Breast epithelium (tissue), 4 donors: ENCODE results near the gene DPT. TPM values are rescaled to one million over a fixed set of nuclear protein-coding genes. Genes with fewer than 3 reads are reported as not detected.
"Not testable (repeated sequence)": the region's sequence is repeated elsewhere in the genome, so short reads cannot be mapped to it uniquely, and the experiment has no call there.

ENCODE experiments used
- DNase-seq, 2 donors: peaks; one replicate each; pipeline ENCODE4 v3.0.0-alpha.2; 2019; ENCODE audit warnings: low spot score in 2 of 2
- H3K27ac ChIP-seq, 2 donors: fragments of 200-600 bp; sonication (generic) in 1 of 2; one replicate each; pipeline ENCODE4 v1.5.1; 2016 to 2019; ENCODE audit warnings: mild to moderate bottlenecking in 1 of 2
- H3K27me3 ChIP-seq, 2 donors: fragments of 200-600 bp; sonication (generic) in 1 of 2; one replicate each; pipeline versions ENCODE4 v1.5.1 to v1.6.0; 2017 to 2019; ENCODE audit warnings: control low read depth in 1 of 2, mild to moderate bottlenecking in 1 of 2
- H3K36me3 ChIP-seq: fragments of 200-600 bp; one replicate; pipeline ENCODE4 v1.5.1; 2019
- H3K4me1 ChIP-seq, 2 donors: fragments of 200-600 bp; sonication (generic); one replicate each; pipeline ENCODE4 v1.5.1; 2016 to 2019; ENCODE audit warnings: control low read depth in 1 of 2
- H3K4me3 ChIP-seq, 3 donors: fragments of 200-600 bp; sonication (generic); 1 replicate in 2 of 3; 2 replicates in 1 of 3; pipeline ENCODE4 v1.5.1; 2016 to 2019; ENCODE audit warnings: mild to moderate bottlenecking in 3 of 3, moderate library complexity in 2 of 3
- H3K9me3 ChIP-seq, 2 donors: fragments of 200-600 bp; sonication (generic) in 1 of 2; one replicate each; pipeline ENCODE4 v1.5.1; 2016 to 2019; ENCODE audit warnings: control low read depth in 1 of 2
- POLR2A ChIP-seq: fragments of 450-650 bp; IDR thresholded peaks from one replicate; pipeline ENCODE4 v1.6.1; 2016; ENCODE audit warnings: antibody characterized with exemption, mild to moderate bottlenecking, moderate library complexity
- POLR2AphosphoS5 ChIP-seq, 3 donors: sonication (generic); formaldehyde crosslinking; IDR thresholded peaks; one replicate each; pipeline ENCODE4 v1.6.1; 2017; ENCODE audit warnings: antibody characterized with exemption in 3 of 3
- intact Hi-C: fragments of 100-400 bp; cut with DNase I; formaldehyde crosslinking; loops from one replicate; pipeline ENCODE4 v1.15.1; 2023; ENCODE audit warnings: low total_unique reads
- total RNA-seq, 3 donors: library from RNA; depleted of rRNA; stranded (reverse); fragments of >200 nt; gene quantifications; one replicate each; pipeline ENCODE4 v1.1.0, GENCODE V29; 2016
- TF ChIP-seq, protein P1 (sequence below), 3 donors: fragments of 450-650 bp; IDR thresholded peaks; one replicate each; pipeline ENCODE4 v1.5.1; 2016 to 2017; ENCODE audit warnings: antibody characterized with exemption in 3 of 3, mild to moderate bottlenecking in 3 of 3, moderate library complexity in 3 of 3

Gene DPT
- total RNA-seq, 3 donors from 2014 or later: 26.9 to 740 (median 62.6) TPM

GRCh38 chr1:168771104-168771630, 42.2 kb upstream of the DPT start:
- H3K4me3 ChIP-seq: no peak overlapping the region
- H3K36me3 ChIP-seq: no peaks in the 10 kb centered on the region
- no peaks in the 10 kb centered on the region for H3K9me3 ChIP-seq
- intact Hi-C loops: no loop called here
- TF ChIP-seq POLR2AphosphoS5 (IDR thresholded peaks at IDR 0.05): no peak
- TF ChIP-seq POLR2A: no peak
- TF ChIP-seq, protein P1, sequence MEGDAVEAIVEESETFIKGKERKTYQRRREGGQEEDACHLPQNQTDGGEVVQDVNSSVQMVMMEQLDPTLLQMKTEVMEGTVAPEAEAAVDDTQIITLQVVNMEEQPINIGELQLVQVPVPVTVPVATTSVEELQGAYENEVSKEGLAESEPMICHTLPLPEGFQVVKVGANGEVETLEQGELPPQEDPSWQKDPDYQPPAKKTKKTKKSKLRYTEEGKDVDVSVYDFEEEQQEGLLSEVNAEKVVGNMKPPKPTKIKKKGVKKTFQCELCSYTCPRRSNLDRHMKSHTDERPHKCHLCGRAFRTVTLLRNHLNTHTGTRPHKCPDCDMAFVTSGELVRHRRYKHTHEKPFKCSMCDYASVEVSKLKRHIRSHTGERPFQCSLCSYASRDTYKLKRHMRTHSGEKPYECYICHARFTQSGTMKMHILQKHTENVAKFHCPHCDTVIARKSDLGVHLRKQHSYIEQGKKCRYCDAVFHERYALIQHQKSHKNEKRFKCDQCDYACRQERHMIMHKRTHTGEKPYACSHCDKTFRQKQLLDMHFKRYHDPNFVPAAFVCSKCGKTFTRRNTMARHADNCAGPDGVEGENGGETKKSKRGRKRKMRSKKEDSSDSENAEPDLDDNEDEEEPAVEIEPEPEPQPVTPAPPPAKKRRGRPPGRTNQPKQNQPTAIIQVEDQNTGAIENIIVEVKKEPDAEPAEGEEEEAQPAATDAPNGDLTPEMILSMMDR (IDR thresholded peaks at IDR 0.05): no peak
- no peak overlapping the region for H3K27ac ChIP-seq
- DNase-seq: no peak
- no peaks in the 10 kb centered on the region for H3K27me3 ChIP-seq
- no peaks in the 10 kb centered on the region for H3K4me1 ChIP-seq

- H3K4me3 ChIP-seq, DNase-seq, H3K4me1 ChIP-seq, H3K9me3 ChIP-seq, H3K27me3 ChIP-seq, H3K36me3 ChIP-seq, intact Hi-C loops, H3K27ac ChIP-seq: not testable (repeated sequence)
These were observed 40.9 kb upstream of the DPT start for GRCh38 chr1:168769893-168770292.

GRCh38 chr1:168767894-168768584, 39.0 kb upstream of the DPT start:
- H3K27ac ChIP-seq: peak overlapping the region in 1 of 2 donors; percentile 29
- no peak overlapping the region for H3K4me3 ChIP-seq
- no peaks in the 10 kb centered on the region for H3K9me3 ChIP-seq
- DNase-seq: peak in 1 of 2 donors; percentile 24
- no peaks in the 10 kb centered on the region for H3K27me3 ChIP-seq
- H3K4me1 ChIP-seq: no peaks in the 10 kb centered on the region
- intact Hi-C loops: no loop called here
- no peaks in the 10 kb centered on the region for H3K36me3 ChIP-seq
- TF ChIP-seq, protein P1 (IDR thresholded peaks at IDR 0.05): no peak
- TF ChIP-seq POLR2A: no peak
- TF ChIP-seq POLR2AphosphoS5 (IDR thresholded peaks at IDR 0.05): no peak

DNA sequence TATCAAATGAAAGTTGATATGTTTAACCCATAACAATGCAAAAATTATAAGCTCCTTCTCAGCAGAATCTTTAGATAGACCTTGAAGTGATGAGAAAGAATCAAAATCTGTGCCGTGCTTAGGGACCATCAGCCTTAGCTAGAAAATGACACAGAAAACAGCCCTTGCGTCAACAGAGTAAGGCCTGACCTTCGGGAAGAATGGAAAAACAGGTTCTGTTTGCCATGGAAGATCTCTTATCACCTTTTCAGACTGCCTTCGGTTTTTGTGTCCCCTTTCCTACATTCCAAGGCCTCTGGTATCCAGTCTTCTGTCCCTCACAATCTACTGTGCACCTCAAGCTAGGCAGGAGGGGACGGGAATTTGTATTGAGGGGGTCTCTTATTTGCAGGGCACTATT, 37.6 kb upstream of the DPT start:
- TF ChIP-seq, protein P1 (IDR thresholded peaks at IDR 0.05): no peak
- intact Hi-C loops: no loop called here
- no peak for DNase-seq
- Histone ChIP-seq H3K4me1 (no peaks in the 10 kb centered on the region), H3K4me3 (no peak overlapping the region), H3K36me3 (no peaks in the 10 kb centered on the region), H3K27me3 (no peaks in the 10 kb centered on the region), H3K27ac (no peak overlapping the region), H3K9me3 (no peaks in the 10 kb centered on the region)

- Histone ChIP-seq H3K9me3 (no peaks in the 10 kb centered on the region), H3K4me1 (no peaks in the 10 kb centered on the region), H3K36me3 (no peaks in the 10 kb centered on the region), H3K27ac (no peak overlapping the region), H3K4me3 (no peak overlapping the region), H3K27me3 (no peaks in the 10 kb centered on the region)
- DNase-seq: no peak
- intact Hi-C loops: no loop called here
- TF ChIP-seq, protein P1 (IDR thresholded peaks at IDR 0.05): no peak
- TF ChIP-seq POLR2AphosphoS5 (IDR thresholded peaks at IDR 0.05) (no peak), POLR2A (no peak)
These were observed 34.0 kb upstream of the DPT start for GRCh38 chr1:168763031-168763430.
